H1 (cell line): ENCODE results near the gene PPP1R1C. TPM values are rescaled to one million over a fixed set of nuclear protein-coding genes. Genes with fewer than 3 reads are reported as not detected.

ENCODE experiments used
- ASH2L ChIP-seq: fragments of 200-600, 300-600 bp; sonication (generic); IDR thresholded peaks from one replicate; pipeline ENCODE4 v1.7.1; 2017; ENCODE audit warnings: low read length
- CTBP2 ChIP-seq: IDR thresholded peaks from 2 replicates; pipeline ENCODE4 v1.7.0; 2011; ENCODE audit warnings: borderline replicate concordance, mild to moderate bottlenecking, moderate library complexity, mixed read lengths, low read length; ENCODE audit not compliant: insufficient read depth, insufficient read length
- HDAC2 ChIP-seq, 2 experiments: fragments of 300-600 bp in 1 of 2; sonication (generic) in 1 of 2; IDR thresholded peaks; 2 replicates each; pipeline ENCODE4 v1.6.1; 2011 to 2012; ENCODE audit warnings: low read depth in 2 of 2, low read length in 2 of 2, mild to moderate bottlenecking in 2 of 2, moderate library complexity in 2 of 2, borderline replicate concordance in 1 of 2, inconsistent platforms in 1 of 2
- SAP30 ChIP-seq: fragments of 300-600 bp; sonication (generic); IDR thresholded peaks from 2 replicates; pipeline ENCODE4 v1.7.1; 2012; ENCODE audit warnings: low read length, moderate library complexity, mild to moderate bottlenecking, inconsistent platforms; ENCODE audit not compliant: insufficient read depth, insufficient replicate concordance
- SP1 ChIP-seq: IDR thresholded peaks from 2 replicates; pipeline ENCODE4 v1.6.1; 2011; ENCODE audit warnings: low read depth, low read length
- polyA plus RNA-seq, 7 experiments: library from polyadenylated mRNA; depleted of rRNA in 3 of 7; stranded (reverse) in 5 of 7; unstranded in 2 of 7; fragments of >200 nt in 5 of 7; fragments of 200-250 nt in 2 of 7; gene quantifications; 1 replicate in 5 of 7; 2 replicates in 1 of 7; 4 replicates in 1 of 7; pipeline versions ENCODE4 v1.2.1 to v1.2.3, GENCODE V29; 2011 to 2013; ENCODE audit warnings: missing spikeins in 2 of 7, mixed read lengths in 2 of 7
- total RNA-seq: library from RNA; stranded (reverse); fragmentation: NEBNext Ultra II Directional; extraction: Animal tissue kit (Norgen Biotek cat#: 25700); gene quantifications from 2 replicates; pipeline ENCODE4 v1.2.1, GENCODE V29; 2021
- TF ChIP-seq, protein P1 (sequence below): IDR thresholded peaks from 2 replicates; pipeline ENCODE4 v1.6.1; 2012; ENCODE audit warnings: inconsistent platforms

PPP1R1C gene
- total and polyA plus RNA-seq, 2 of the 8 experiments (the other 6 are each of a cell fraction or from before 2014, with no cell fraction given): 1.3 to 5.3 TPM

DNA sequence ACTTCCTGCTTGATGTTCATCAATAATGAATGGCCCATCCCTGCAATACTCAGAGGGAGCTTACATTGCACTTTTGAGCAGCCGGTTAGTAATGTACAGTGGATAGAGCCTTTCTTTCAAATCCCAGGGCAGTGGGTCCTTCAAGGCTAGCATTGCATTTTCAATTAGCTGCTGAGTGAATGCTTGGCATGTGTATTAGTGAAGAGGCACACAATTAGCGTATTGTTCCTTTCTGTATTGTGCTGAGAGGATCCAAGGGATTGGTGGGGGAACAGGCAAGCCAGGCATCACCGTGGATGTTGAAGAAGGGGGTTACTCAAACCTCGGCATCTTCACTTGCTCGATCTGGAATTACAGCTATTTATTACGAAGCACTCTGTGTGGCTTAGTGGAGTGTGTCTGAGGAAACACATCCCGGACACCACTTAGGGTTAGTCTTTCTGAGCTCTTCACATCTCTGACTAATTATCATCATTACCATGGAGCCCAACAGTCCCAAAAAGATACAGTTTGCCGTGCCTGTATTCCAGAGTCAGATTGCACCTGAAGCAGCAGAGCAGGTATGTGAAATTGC, at the start of gene PPP1R1C (continued):
- no peak for TF ChIP-seq HDAC2 (IDR thresholded peaks at IDR 0.05; ENCODE audit: borderline replicate concordance in 1 of 2, low read depth in 2 of 2, low read length in 2 of 2)
- no peak for TF ChIP-seq ASH2L
- TF ChIP-seq SP1: no peak
- TF ChIP-seq, protein P1, sequence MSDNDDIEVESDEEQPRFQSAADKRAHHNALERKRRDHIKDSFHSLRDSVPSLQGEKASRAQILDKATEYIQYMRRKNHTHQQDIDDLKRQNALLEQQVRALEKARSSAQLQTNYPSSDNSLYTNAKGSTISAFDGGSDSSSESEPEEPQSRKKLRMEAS: no peak
- no peak for TF ChIP-seq CTBP2
- TF ChIP-seq SAP30: no peak
- TF ChIP-seq, all 59 proteins: peak for 0
